NB4 (cell line): ENCODE data around the gene VAV3.

Experiments used
- CTCF ChIP-seq: IDR thresholded peaks from one replicate; pipeline ENCODE4 v1.5.1; 2012; ENCODE audit warnings: low read depth, low read length
- MAX ChIP-seq: IDR thresholded peaks from 2 replicates; pipeline ENCODE4 v1.6.1; 2011; ENCODE audit warnings: low read depth, low read length
- MYC ChIP-seq: IDR thresholded peaks from 2 replicates; pipeline ENCODE4 v1.6.1; 2011; ENCODE audit warnings: low read depth, low read length
- POLR2A ChIP-seq: IDR thresholded peaks from 2 replicates; pipeline ENCODE4 v1.6.1; 2011; ENCODE audit warnings: mild to moderate bottlenecking; ENCODE audit not compliant: insufficient read length; ENCODE audit errors: extremely low read depth

- TF ChIP-seq CTCF (no peak), POLR2A (no peak), MYC (no peak), MAX (no peak)
Observed at GRCh38 chr1:107544285-107544684, 420.7 kb downstream of the VAV3 start.
